ENCODE measurements around the gene CACNG7.

CACNG7 gene

DNA sequence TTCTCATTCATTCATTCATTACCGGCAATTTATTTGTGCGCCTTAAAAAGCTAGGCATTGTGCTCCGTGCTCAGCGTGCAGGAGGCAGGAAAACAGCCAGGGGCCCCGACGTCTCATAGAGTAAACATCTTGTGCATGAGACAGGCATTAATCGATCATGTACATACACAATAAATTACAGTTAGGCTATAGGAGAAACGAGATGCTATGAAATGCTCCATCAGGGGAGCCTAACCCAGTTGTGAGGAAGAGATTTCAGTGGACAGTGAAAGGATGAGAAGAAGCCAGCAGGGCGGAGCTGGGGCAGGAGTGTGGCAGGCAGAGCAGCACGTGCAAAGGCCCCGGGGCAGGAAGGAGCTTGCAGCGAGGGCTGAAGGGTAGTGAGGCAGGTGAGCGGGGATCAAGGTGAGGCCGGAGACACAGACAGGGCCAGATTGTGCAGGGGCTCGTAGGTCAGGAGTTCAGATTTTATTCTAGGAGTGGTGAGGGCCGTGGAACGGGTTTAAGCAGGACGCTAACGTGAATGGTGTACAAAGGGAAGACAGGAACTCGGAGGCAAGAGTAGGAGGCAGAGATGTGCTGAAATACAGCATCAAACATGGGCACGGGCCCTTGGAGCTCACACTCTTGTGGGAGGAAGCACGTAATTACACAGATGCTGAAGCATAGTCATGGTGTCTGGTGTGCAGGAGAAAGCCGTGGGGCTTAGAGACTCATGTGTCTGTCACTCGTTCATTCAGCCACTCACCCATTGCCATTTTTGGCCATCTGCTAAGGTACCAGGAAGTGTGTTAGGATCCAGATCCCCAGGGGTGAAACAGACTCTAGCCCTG is 74.6 kb downstream of the CACNG7 start:
- no peak for DNase-seq

- DNase-seq: no peak
Measured at GRCh38 chr19:53985863-53986262, 76.8 kb downstream of the CACNG7 start.

DNA sequence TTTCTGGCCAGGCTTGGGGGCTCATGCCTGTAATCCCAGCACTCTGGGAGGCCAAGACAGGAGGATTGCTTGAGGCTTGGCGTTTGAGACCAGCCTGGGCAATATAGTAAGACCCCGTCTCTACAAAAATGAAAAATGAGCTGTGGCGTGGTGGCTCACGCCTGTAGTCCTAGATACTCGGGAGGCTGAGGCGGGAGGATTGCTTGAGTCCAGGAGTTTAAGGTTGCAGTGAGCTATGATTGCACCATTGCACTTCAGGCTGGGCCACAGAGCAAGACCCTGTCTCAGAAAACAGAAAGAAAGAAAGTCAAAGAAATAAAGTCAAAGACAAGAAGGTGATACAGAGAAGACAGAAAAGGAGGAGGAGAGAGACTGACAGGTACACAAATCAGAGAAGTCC is 79.9 kb downstream of the CACNG7 start:
- DNase-seq: no peak

GRCh38 chr19:53989600-53990533 is 80.8 kb downstream of the CACNG7 start:
- no peak for DNase-seq

DNA sequence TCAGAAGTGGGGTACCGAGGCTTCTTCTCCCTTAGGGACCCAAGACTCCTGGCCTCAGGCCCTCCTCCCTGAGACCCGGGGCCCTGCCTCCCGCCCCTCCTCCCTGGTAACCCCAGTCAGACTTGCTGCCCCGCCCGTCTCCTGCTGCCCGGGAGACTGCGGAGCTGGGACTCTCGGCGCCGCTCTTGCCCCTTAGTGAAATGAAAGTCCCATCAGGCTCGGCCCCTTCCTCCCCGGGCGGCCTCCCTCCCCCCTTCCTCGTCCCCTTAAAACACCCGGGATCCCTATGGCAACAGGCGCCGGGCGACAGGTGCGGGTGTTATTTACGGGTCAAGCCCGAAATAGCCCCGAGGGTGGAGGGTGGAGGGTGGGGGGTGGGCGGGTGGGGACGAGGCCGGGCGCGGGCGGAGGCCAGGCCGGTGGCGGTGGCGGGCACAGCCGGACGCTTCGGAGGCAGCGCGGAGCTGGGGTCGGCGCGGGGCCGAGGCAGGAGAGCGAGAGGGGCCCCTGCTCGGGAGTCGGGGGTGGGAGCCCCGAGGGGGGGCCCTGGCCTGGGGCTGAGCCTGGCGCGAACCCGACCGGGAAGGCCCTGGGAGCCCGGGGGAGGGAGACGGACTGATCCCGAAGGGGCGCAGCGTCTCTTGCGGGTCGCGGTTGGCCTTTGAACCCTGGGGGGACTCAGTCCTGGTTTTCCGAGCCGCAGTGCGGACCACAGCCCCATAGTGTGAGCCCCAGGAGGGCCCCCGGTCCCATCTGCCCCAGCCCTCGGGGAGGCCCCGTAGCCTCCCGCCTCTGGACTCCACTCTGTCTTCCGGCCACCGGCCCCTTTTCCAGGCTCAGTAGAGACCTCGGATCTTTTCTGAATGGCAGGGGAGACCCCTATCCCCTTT is 82.4 kb downstream of the CACNG7 start, which contains the start of gene CACNG6:
Gene CACNG6 (plus strand): TSS at position 414 of the 890 bp plus-strand sequence. CDS start 1,241 bp downstream, outside the sequence.
- no peak for DNase-seq

- DNase-seq: no peak
Measured at GRCh38 chr19:53992211-53992610, 83.1 kb downstream of the CACNG7 start.

DNA sequence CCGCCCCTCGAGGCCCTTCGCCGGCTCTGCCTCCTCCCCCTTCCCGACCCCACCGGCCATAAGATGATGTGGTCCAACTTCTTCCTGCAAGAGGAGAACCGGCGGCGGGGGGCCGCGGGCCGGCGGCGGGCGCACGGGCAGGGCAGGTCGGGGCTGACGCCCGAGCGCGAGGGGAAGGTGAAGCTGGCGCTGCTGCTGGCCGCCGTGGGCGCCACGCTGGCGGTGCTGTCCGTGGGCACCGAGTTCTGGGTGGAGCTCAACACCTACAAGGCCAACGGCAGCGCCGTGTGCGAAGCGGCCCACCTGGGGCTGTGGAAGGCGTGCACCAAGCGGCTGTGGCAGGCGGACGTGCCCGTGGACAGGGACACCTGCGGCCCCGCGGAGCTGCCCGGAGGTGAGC is 83.7 kb downstream of the CACNG7 start:
- DNase-seq: no peak

DNA sequence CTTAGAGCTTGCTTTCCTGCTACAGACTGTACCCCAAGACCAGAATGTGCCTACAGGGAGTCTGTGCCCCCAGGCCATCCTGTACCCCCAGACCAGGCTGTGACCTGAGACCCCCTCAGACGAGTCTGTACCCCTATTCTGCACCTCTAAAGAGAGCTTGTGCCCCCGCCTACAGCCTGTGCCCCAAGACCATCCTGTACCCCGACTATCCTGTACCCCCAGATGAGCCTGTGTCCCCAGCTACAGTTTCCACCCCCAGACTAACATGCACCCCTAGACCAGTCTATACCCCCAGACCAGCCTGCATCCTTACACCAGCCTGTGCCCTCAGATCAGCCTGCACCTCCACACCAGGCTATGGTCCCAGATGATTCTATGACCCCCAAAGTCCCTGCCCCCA is 84.4 kb downstream of the CACNG7 start:
- DNase-seq: no peak

Data from cortex of kidney (tissue), 1 donor.